Measurements from ENCODE around the gene MRPL18.
A peak's percentile ranks its signal among the peaks of the same experiment; 100 is the strongest.

The MRPL18 gene

GRCh38 chr6:159761129-159761872 is 29.0 kb upstream of the MRPL18 start:
- peak overlapping the region; percentile 89 for H3K4me3 ChIP-seq (ENCODE audit: control insufficient read depth, low read depth, low read length)
- no peak for TF ChIP-seq CTCF (conservative IDR thresholded peaks at IDR 0.05; ENCODE audit: control insufficient read depth, insufficient read depth, low read depth, low read length)
- DNase-seq (ENCODE audit: low read depth), result peak; percentile 22

GRCh38 chr6:159761873-159762680 is 28.2 kb upstream of the MRPL18 start, which contains the start of gene ACAT2:
ACAT2 (plus strand) TSS chr6:159762045; CDS start chr6:159762088, 43 bp downstream.
- peak; percentile 94 for DNase-seq (ENCODE audit: low read depth)
- no peak for TF ChIP-seq CTCF (conservative IDR thresholded peaks at IDR 0.05; ENCODE audit: control insufficient read depth, insufficient read depth, low read depth, low read length)
- peak within 1 kb of the TSS; percentile 89 for H3K4me3 ChIP-seq (ENCODE audit: control insufficient read depth, low read depth, low read length)

- no peak for TF ChIP-seq CTCF (conservative IDR thresholded peaks at IDR 0.05; ENCODE audit: control insufficient read depth, insufficient read depth, low read depth, low read length)
These were observed 27.5 kb upstream of the MRPL18 start for GRCh38 chr6:159762681-159763293.

GRCh38 chr6:159766906-159767305 is 23.4 kb upstream of the MRPL18 start:
- no peak for TF ChIP-seq CTCF (conservative IDR thresholded peaks at IDR 0.05; ENCODE audit: control insufficient read depth, insufficient read depth, low read depth, low read length)
- DNase-seq (ENCODE audit: low read depth), result no peak
- H3K4me3 ChIP-seq (ENCODE audit: control insufficient read depth, low read depth, low read length), result no peak overlapping the region

More at GRCh38 chr6:159762681-159763293, 27.5 kb upstream of the MRPL18 start:
- H3K4me3 ChIP-seq (ENCODE audit: control insufficient read depth, low read depth, low read length), result peak overlapping the region; percentile 89
- DNase-seq (ENCODE audit: low read depth), result no peak

GRCh38 chr6:159769470-159769869 is 20.8 kb upstream of the MRPL18 start:
- no peak for TF ChIP-seq CTCF (conservative IDR thresholded peaks at IDR 0.05; ENCODE audit: control insufficient read depth, insufficient read depth, low read depth, low read length)
- DNase-seq (ENCODE audit: low read depth), result no peak
- no peak overlapping the region for H3K4me3 ChIP-seq (ENCODE audit: control insufficient read depth, low read depth, low read length)

GRCh38 chr6:159772196-159772595 is 18.1 kb upstream of the MRPL18 start:
- H3K4me3 ChIP-seq (ENCODE audit: control insufficient read depth, low read depth, low read length), result no peak overlapping the region
- no peak for DNase-seq (ENCODE audit: low read depth)
- TF ChIP-seq CTCF (conservative IDR thresholded peaks at IDR 0.05; ENCODE audit: control insufficient read depth, insufficient read depth, low read depth, low read length), result no peak

Data from fibroblast of mammary gland (primary cell).